Measurements from ENCODE around the gene RAB8B. TPM values are rescaled to one million over a fixed set of nuclear protein-coding genes. Genes with fewer than 3 reads are reported as not detected.

The RAB8B gene
- total RNA-seq, 1 experiment from 2014 or later: 20.9 TPM

- H3K27me3 ChIP-seq (ENCODE audit: insufficient read depth, low read depth): no peaks in the 10 kb centered on the region
- H3K9me2 ChIP-seq (ENCODE audit: insufficient read depth): no peaks in the 10 kb centered on the region
- H3F3A ChIP-seq (ENCODE audit: insufficient read depth, low read depth): no peaks in the 10 kb centered on the region
- no peaks in the 10 kb centered on the region; the same call in 1 of the 2 replicates for H4K20me1 ChIP-seq (ENCODE audit: insufficient read depth)
- intact Hi-C loops (cut with micrococcal nuclease; ENCODE audit: unreplicated experiment): no loop called here
- H3K4me2 ChIP-seq: no peak overlapping the region
- no peaks in the 10 kb centered on the region for H3K9me3 ChIP-seq (ENCODE audit: insufficient read depth, low read depth)
- H3K79me2 ChIP-seq (ENCODE audit: low read depth): no peaks in the 10 kb centered on the region
- no peaks in the 10 kb centered on the region for H3K4me1 ChIP-seq (replicated peaks; ENCODE audit: insufficient read depth)
- POLR2A ChIA-PET (ENCODE audit: unreplicated experiment): no interaction called here
- no peak for DNase-seq
- TF ChIP-seq CTCF (conservative IDR thresholded peaks at IDR 0.05) (no peak), EZH2 (IDR thresholded peaks at IDR 0.05; ENCODE audit: low read depth) (no peak)
- no peaks in the 10 kb centered on the region for H3K36me3 ChIP-seq (ENCODE audit: low read depth)
- no peak overlapping the region for H3K27ac ChIP-seq
- no TSS peak for BruUV-seq (replicated peaks)
- CTCF ChIA-PET: interaction anchor here (0.5 kb wide), 1 partner anchor 25 kb away, joined by 3 read pairs; no protein-coding TSS in a partner anchor
- H3K4me3 ChIP-seq: no peak overlapping the region
- no peak overlapping the region for H2AFZ ChIP-seq
These were observed 119.1 kb downstream of the RAB8B start for GRCh38 chr15:63308491-63308890.

- Histone ChIP-seq H3K9me2 (ENCODE audit: insufficient read depth) (no peaks in the 10 kb centered on the region), H3K36me3 (ENCODE audit: low read depth) (no peaks in the 10 kb centered on the region), H3K9me3 (ENCODE audit: insufficient read depth, low read depth) (no peaks in the 10 kb centered on the region), H3K27ac (no peak overlapping the region), H3K4me1 (replicated peaks; ENCODE audit: insufficient read depth) (no peaks in the 10 kb centered on the region), H3F3A (ENCODE audit: insufficient read depth, low read depth) (no peaks in the 10 kb centered on the region), H3K4me3 (no peak overlapping the region), H3K79me2 (ENCODE audit: low read depth) (no peaks in the 10 kb centered on the region), H3K27me3 (ENCODE audit: insufficient read depth, low read depth) (no peaks in the 10 kb centered on the region), H3K4me2 (no peak overlapping the region), H4K20me1 (ENCODE audit: insufficient read depth) (no peaks in the 10 kb centered on the region; the same call in 1 of the 2 replicates), H2AFZ (no peak overlapping the region)
- TF ChIP-seq CTCF (conservative IDR thresholded peaks at IDR 0.05): no peak
- TF ChIP-seq EZH2 (IDR thresholded peaks at IDR 0.05; ENCODE audit: low read depth): no peak
- BruUV-seq (replicated peaks): no TSS peak
- intact Hi-C loops (cut with micrococcal nuclease; ENCODE audit: unreplicated experiment): no loop called here
- POLR2A ChIA-PET (ENCODE audit: unreplicated experiment): no interaction called here
- no peak for DNase-seq
- CTCF ChIA-PET: no interaction called here
These were observed 119.5 kb downstream of the RAB8B start for GRCh38 chr15:63308947-63309346.

GRCh38 chr15:63310646-63311045 is 121.2 kb downstream of the RAB8B start:
- intact Hi-C loops (cut with micrococcal nuclease; ENCODE audit: unreplicated experiment): no loop called here
- TF ChIP-seq CTCF (conservative IDR thresholded peaks at IDR 0.05) (no peak), EZH2 (IDR thresholded peaks at IDR 0.05; ENCODE audit: low read depth) (no peak)
- Histone ChIP-seq H3K27me3 (ENCODE audit: insufficient read depth, low read depth) (no peaks in the 10 kb centered on the region), H4K20me1 (ENCODE audit: insufficient read depth) (no peaks in the 10 kb centered on the region; the same call in 1 of the 2 replicates), H3K4me1 (replicated peaks; ENCODE audit: insufficient read depth) (no peaks in the 10 kb centered on the region), H3K9me2 (ENCODE audit: insufficient read depth) (no peaks in the 10 kb centered on the region), H3F3A (ENCODE audit: insufficient read depth, low read depth) (no peaks in the 10 kb centered on the region), H3K9me3 (ENCODE audit: insufficient read depth, low read depth) (no peaks in the 10 kb centered on the region), H3K36me3 (ENCODE audit: low read depth) (no peaks in the 10 kb centered on the region), H2AFZ (no peak overlapping the region), H3K79me2 (ENCODE audit: low read depth) (no peaks in the 10 kb centered on the region), H3K27ac (no peak overlapping the region), H3K4me3 (no peak overlapping the region), H3K4me2 (no peak overlapping the region)
- no peak for DNase-seq
- ChIA-PET CTCF (no interaction called here), POLR2A (ENCODE audit: unreplicated experiment) (no interaction called here)
- BruUV-seq (replicated peaks): no TSS peak
